PC-9 (cell line): Measurements from ENCODE around the gene CNGA4.

Experiments used
- EZH2 ChIP-seq: fragments of 200-600 bp; sonication (generic); IDR thresholded peaks from 2 replicates; pipeline ENCODE4 v1.8.0; 2017; ENCODE audit warnings: antibody characterized with exemption, low read depth
- TF ChIP-seq, protein P1 (sequence below): fragments of 200-600 bp; sonication (generic); conservative IDR thresholded peaks from 2 replicates; pipeline ENCODE4 v1.6.1; 2017; ENCODE audit warnings: mixed run types, antibody characterized with exemption, mild to moderate bottlenecking, moderate library complexity

DNA sequence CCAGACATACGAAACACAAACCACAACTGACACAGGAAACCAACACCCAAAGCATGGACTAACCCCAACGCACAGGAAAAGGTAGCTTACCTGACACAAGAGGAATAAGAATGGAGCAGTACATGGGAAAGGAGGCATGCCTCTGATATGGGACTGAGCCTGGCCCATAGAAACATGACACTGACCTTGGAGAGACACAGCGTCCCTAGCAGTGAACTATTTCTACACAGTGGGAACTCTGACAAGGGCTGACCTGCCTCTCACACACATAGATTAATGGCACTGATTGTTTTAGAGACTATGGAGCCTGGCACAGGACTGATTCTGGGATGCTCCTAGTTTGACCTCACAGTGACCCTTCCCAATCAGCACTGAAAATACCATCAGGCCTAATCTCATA lies 32.7 kb downstream of the CNGA4 start:
- no peak for TF ChIP-seq EZH2
- TF ChIP-seq, protein P1, sequence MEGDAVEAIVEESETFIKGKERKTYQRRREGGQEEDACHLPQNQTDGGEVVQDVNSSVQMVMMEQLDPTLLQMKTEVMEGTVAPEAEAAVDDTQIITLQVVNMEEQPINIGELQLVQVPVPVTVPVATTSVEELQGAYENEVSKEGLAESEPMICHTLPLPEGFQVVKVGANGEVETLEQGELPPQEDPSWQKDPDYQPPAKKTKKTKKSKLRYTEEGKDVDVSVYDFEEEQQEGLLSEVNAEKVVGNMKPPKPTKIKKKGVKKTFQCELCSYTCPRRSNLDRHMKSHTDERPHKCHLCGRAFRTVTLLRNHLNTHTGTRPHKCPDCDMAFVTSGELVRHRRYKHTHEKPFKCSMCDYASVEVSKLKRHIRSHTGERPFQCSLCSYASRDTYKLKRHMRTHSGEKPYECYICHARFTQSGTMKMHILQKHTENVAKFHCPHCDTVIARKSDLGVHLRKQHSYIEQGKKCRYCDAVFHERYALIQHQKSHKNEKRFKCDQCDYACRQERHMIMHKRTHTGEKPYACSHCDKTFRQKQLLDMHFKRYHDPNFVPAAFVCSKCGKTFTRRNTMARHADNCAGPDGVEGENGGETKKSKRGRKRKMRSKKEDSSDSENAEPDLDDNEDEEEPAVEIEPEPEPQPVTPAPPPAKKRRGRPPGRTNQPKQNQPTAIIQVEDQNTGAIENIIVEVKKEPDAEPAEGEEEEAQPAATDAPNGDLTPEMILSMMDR: no peak
